GM21360 (cell line): ENCODE data around the gene TRERF1.
A peak's percentile ranks its signal among the peaks of the same experiment; 100 is the strongest.
"Not testable (repeated sequence)": the region's sequence is repeated elsewhere in the genome, so short reads cannot be mapped to it uniquely, and the experiment has no call there.

Experiments
- ATAC-seq: cut with Tn5 transposase; IDR thresholded peaks from one replicate; pipeline ENCODE4 v1.9.1; 2021; ENCODE audit warnings: mild to moderate bottlenecking, moderate library complexity; ENCODE audit not compliant: unreplicated experiment

TRERF1 gene, protein sequence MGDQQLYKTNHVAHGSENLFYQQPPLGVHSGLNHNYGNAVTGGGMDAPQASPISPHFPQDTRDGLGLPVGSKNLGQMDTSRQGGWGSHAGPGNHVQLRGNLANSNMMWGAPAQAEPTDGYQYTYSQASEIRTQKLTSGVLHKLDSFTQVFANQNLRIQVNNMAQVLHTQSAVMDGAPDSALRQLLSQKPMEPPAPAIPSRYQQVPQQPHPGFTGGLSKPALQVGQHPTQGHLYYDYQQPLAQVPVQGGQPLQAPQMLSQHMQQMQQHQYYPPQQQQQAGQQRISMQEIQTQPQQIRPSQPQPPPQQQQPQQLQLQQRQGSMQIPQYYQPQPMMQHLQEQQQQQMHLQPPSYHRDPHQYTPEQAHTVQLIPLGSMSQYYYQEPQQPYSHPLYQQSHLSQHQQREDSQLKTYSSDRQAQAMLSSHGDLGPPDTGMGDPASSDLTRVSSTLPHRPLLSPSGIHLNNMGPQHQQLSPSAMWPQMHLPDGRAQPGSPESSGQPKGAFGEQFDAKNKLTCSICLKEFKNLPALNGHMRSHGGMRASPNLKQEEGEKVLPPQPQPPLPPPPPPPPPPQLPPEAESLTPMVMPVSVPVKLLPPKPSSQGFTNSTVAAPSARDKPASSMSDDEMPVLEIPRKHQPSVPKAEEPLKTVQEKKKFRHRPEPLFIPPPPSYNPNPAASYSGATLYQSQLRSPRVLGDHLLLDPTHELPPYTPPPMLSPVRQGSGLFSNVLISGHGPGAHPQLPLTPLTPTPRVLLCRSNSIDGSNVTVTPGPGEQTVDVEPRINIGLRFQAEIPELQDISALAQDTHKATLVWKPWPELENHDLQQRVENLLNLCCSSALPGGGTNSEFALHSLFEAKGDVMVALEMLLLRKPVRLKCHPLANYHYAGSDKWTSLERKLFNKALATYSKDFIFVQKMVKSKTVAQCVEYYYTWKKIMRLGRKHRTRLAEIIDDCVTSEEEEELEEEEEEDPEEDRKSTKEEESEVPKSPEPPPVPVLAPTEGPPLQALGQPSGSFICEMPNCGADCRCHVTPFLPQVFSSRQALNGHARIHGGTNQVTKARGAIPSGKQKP (N-terminal part only)

DNA sequence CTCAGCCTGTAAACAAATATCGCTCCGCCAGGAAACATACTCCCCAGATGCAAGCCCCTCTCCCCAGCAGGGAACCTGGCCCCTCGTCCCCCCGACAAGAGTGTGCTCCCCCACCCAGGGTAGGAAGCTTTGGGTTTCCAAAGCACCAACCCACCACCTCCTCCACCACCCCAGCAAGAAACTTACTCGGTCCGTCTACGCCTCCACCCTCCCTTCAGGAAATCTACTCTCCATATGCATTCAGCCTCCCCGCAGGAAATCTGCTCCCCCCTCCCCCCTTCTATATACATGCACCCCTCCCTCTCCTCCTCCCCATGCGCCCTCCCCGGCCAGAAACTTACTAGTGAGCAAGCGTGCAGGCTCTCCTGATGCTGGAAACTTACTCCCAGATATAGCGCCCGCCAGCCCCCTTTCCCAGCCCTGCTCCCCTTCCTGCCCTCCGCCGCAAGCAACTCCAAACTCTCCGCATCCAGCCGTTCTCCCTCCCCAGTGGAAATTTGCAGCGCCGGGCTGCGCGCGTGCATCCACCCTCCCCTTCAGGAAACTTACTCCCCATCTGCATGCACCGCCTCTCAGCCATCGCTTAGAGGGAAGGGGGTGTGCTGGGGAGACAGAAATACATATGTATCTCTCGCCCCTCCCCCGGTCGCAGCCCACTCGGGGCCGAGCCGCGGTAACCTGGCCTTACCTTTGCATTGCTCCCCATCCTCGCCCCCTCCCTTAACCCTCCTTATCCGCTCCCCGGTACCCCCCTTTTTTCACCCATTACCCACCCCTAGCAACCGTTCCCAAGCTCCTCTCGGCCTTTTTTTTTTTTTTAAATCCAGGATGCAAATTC lies at the start of gene TRERF1:
Gene TRERF1, minus strand, starts transcription at position 594 of the 838 bp plus-strand sequence. CDS start 182,336 bp downstream, outside the sequence.
- ATAC-seq: no peak

DNA sequence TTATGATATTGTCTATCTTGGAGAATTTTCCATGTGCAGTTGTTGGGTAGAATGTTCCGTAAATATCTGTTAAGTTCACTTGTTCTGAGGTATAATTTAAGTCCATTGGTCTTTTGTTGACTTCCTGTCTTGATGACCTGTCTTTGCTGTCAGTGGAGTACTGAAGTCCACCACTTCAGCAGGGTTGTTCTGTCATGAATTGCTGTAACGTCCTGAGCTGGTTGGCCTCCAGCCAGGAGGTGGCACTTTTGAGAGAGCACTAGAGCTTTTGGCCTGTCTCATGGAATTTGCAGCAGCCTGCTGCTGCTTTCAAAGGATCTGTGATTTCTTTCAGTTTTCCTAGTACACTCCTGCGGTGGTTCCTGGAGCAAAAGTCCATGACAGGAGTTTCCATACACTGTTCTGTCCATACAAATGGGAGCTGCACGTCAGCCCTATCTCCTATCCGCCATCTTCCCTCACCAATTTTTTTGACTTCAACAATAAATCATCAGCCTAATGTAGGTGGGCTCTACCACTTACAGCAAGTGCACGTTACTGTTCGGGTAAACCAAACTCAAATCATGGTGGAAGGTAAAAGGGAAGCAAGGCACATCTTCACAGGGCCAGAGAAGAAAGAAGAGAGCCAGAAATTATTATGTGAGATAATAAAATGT lies 46.9 kb upstream of the TRERF1 start:
- ATAC-seq: no peak

DNA sequence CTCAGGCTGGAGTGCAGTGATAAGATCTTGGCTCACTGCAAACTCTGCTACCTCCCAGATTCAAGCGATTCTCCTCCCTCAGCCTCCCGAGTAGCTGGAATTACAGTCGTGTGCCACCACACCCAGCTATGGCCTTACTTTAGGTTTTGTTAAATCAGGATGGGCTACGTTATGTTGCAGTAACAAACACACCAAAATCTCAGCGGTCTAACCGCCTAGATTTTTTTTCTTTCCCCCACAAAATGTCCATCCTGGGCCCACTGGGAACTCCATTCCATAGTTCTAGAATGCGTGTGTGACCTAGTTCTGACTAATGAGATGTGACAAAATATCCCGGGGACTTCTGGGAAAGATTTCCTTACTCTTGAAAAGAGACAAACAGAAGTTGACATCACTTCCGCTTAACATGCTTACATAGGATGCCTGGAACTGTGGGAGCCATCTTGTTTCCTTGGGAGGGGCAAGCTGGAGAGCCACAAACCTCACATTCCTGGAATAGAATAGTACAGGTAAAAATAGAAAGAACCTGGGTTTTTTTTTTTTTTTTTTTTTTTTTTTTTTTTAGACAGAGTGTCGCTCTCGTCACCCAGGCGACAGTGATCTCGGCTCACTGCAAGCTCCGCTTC lies 42.3 kb upstream of the TRERF1 start:
- no peak for ATAC-seq

DNA sequence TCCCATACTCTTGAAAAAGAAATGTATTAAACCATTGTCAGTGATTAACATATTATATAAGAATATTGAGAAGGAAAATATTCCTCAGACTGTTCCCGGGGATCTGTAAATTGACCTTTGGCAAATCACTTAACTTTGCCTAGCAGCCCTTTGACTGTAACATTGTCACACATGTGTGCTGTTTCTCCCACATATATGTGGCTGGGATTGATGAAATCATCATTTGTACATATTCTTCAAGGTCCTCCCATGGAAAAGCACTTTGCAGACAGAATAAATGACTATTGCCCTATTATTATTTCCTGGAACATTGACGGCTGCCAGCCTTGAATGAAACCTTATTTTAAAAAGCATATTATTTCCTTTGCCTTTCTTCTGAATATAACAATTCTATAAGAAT lies 36.4 kb upstream of the TRERF1 start:
- no peak for ATAC-seq

DNA sequence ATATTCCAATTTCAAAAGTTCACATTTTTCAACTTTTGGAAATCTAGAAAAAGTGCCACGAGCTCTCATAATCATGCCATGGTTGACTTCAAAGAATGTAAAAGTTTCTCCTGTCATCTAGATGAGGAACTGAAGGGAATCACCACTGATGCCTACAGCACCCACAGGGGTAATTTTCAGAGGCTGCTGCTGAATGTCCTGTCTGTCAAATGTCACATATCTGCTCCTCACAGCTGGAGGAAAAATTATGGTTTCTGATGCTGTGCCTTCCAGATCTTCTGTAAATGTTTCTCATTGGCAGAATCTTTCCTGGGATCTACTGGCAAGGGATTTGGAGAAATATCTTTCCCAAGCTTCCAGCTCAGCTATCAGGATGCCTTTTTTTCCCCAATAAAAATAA lies 32.5 kb upstream of the TRERF1 start:
- ATAC-seq: no peak

DNA sequence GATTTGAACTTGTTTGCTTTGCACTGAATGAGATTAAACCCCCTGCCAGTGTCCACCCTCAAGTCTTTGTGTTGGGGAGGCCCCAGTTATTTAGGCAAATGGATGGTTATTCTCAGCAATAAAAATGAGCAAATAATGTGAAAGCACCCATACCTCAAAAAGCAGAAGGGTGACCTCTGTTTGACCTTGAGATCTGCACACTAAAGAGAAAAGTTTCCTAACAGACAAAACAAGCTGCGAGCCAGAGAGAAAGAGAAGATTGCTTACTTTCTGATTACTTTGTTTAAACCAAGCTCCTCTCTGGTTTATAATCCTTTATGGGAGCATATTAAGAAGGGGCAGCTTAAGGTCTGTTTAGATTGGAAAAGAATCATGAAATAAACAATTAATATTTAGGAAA lies 30.4 kb upstream of the TRERF1 start:
- no peak for ATAC-seq

DNA sequence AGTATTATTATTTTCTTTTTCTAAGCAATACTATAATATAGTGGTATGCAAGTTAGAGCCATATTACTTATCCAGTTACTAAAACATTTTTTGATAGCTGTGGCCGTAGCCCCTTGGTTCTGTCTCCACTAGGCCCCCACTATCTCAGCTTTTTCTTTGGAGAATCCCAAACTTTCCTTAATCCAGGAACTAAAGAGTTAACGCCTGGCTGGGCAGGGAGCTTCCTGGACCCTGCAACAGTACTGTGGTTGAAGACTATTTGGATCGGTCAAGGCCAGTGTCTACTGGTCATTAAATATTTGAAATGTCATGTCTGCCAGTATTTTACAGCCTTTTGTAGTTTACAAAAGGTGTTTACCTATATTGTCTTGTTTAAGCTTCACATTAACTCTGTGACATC lies 20.0 kb upstream of the TRERF1 start:
- no peak for ATAC-seq

DNA sequence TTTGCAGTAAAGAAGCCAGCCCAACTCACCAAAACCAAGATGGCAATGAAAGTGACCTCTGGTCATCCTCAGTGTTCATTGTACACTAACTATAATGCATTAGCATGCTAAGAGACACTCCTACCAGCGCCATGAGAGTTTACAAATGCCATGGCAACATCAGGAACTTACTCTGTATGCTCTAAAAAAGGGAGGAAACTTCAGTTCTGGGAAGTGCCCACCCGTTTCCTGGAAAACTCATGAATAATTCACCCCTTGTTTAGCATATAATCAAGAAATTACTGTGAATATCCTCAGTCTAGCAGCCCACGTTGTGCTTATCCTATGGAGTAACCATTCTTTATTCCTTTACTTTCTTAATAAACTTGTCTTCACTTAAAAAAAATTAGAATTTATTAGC lies 19.4 kb upstream of the TRERF1 start:
- ATAC-seq: no peak

DNA sequence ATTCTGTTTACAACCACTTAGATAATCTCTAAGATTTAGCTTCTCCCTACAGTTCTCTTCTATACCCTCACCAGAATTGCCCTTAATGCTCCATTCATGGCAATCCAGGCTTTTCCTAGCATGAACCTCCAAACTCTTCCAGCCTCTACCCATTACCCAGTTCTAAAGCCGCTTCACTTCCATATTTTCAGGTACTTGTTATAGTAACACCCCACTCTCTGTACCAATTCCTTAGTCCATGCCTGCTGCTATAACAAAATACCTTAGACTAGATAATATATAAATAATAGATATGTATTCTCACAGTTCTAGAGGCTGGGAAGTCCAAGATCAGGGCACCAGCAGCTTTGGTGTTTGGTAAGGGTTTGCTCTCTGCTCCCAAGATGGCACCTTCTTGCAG lies 16.5 kb upstream of the TRERF1 start:
- no peak for ATAC-seq

DNA sequence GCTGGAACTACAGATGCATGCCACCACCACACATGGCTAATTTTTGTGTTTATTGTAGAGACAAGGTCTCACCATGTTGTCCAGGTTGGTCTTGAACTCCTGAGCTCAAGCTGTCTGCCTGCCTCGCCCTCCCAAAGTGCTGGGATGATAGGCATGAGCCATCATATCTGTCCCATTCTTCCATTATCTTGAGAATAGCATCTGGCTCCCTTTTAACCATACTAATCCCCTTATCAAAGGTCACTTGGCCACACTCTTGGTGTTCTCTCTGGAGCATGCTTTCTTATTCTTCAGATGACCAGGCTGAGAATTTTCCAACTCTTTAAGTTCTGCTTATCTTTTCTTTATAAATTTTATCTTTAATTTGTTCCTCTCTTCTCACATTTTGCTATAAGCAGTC lies 15.9 kb upstream of the TRERF1 start:
- ATAC-seq: no peak

DNA sequence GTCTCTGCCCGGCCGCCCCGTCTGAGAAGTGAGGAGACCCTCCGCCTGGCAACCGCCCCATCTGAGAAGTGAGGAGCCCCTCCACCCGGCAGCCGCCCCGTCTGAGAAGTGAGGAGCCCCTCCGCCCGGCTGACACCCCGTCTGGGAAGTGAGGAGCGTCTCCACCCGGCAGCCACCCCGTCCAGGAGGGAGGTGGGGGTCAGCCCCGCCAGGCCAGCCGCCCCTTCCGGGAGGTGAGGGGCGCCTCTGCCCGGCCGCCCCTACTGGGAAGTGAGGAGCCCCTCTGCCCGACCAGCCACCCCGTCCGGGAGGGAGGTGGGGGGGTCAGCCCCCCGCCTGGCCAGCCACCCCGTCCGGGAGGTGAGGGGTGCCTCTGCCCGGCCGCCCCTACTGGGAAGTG lies 14.7 kb upstream of the TRERF1 start:
- not testable (repeated sequence) for ATAC-seq

DNA sequence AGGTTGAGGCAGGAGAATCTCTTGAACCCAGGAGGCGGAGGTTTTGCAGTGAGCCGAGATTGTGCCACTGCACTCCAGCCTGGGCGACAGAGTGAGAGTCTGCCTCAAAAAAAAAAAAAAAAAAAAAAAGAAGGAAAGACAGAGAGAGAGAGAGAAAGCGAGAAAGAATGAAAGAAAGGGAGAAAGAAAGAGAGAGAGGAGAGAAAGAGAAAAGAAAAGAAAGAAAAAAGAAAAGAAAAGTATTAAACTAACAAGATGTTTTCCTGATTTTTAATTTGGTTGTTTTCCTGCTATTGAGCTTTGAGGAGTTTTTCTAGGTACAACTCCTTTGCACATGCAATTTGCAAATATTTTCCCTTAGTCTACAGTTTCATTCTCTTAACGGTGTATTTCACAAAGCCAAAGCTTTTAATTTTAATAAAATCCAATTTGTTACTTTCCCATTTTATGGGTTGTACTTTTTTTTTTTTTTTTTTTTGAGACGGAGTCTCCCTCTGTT lies 10.8 kb upstream of the TRERF1 start:
- ATAC-seq: no peak

DNA sequence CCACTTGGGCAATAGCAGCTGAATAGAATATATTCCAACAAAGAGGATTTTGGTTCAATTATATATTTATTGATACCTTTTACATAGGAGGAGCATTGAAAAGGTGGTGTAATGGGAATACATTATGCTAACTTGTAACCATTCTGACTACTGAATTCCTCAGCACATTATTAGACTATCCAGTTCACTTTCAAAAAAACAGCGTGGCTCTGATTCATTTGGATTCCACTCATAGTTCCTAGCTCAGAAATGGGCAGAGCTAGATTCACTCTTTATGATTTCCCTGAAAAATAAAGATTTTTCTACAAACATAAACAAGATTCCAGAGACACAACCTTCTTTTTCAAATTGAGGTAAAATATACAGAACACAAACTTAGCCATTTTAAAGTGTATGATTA lies 9.2 kb upstream of the TRERF1 start:
- ATAC-seq: no peak

DNA sequence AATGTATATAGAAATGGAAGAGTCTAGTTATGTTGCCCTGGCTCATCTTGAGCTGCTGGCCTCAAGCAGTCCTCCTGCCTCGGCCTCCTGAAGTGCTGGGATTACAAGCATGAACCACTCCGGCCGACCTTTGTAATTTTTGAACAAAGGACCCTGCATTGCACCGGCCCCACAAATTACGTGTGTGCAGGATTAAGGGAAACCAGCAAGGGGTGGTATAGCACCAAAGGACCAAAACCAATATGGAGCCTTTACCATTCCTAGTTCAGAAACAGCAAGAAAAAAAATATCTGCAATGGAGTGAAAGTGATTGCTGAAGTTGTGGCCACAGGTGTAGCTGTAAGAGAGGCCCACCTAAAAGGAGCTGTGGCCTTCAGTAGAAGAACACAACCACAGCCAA lies 8.2 kb upstream of the TRERF1 start:
- ATAC-seq: no peak

DNA sequence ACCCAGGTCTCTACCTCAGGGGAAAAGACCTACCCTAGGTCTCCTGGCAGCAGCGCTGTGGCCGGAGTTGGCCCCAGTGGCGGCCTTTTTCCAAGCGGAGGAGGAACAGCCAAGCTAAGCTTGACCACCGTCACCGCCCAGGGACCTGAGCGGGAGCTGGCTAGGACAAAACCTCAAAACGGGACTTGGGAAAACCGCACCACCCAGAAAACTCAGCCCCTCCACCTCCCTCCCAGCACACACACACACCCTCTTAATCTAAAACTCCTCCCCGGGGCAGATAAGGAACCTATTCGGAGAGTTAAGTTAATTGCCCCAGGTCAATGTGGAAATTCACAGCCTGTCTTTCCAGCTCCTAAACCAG lies 2.7 kb upstream of the TRERF1 start:
- ATAC-seq: no peak

DNA sequence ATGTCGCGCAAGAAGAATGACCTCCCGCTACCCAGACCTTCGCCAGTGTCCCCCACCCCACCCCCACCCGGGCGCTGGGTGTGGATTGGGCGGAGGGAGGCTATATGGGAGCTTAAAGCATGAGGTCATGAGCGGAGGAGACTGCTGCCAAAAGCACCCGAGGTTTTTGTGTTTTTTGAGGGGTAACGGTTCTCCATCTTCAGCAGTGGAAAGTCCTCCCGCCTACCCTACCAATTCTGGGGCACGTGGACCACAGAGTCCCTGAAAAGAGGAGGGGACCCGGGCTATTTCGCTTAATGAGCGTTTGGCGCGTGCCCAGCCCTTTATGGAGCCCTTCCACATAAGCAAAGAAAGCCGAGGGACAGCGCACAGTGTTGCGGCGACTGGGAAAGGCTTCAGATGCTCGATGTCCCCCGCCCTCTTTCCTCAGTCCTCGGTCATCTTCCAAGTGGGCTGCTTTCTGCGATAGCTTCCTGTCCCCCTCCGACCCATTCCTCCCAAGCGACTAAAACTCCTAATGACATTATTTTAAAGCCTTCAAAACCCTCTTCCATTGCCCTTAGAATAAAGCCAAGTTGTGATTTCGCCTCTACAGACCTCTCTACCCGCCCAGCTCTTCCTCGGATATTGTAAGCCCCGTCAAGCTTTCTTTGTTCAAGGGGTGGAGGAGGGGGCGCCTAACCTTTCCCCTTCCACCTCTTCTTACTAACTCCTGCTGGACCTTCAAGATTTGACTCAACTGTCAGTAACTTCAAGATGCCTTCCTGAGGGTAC lies 2.1 kb upstream of the TRERF1 start:
- no peak for ATAC-seq

DNA sequence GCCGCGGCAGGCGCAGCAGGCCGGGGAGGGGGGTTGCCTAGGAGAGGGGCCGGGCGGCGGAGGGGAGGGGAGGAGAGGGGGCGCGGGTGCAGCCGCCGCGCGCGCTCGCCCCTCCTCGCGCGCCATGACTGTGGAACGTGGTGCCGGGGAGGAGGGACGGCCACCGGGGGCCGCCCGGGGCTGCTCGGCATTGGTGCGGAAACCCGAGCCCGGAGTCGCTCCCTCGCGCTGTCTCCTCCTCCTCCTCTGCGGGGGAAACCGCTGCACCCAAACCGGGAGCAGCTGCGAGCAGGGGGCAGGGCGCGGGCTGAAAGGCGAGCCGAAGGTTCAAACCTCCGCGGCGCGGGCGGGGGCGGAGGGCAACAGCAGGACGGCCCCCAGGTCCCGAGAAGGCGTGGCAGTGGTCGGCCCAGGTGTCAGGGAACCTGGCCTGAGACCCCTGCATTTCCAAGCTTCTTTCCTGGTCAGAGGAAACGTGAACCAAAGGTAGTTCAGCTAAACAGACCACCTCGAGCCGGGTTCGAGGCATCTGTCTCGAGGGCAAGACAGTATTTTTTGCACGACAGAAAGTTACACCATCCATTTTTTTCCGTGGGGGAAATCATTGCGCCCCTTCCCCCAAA lies 1.4 kb upstream of the TRERF1 start:
- ATAC-seq: peak; percentile 61
